K562 (cell line): ENCODE measurements around the gene PAF1. TPM values are rescaled to one million over a fixed set of nuclear protein-coding genes. Genes with fewer than 3 reads are reported as not detected.
A peak's percentile ranks its signal among the peaks of the same experiment; 100 is the strongest.

Experiments
- ARID2 ChIP-seq: fragments of 450-650 bp; IDR thresholded peaks from 2 replicates; pipeline ENCODE4 v1.6.1; 2017; ENCODE audit warnings: antibody characterized with exemption, mild to moderate bottlenecking
- DDX20 ChIP-seq: fragments of 450-650 bp; IDR thresholded peaks from 2 replicates; pipeline ENCODE4 v1.6.1; 2016; ENCODE audit warnings: missing genetic modification characterization, low read depth, mild to moderate bottlenecking, missing compliant biosample characterization, moderate library complexity
- GTF2A2 ChIP-seq: IDR thresholded peaks from 2 replicates; pipeline ENCODE4 v1.6.1; 2016; ENCODE audit warnings: mild to moderate bottlenecking, missing genetic modification characterization, missing compliant biosample characterization
- KDM2B ChIP-seq: fragments of 250-450 bp; sonication (Bioruptor Pico); IDR thresholded peaks from 2 replicates; pipeline ENCODE4 v1.8.0; 2021; ENCODE audit warnings: mild to moderate bottlenecking, moderate library complexity
- KLF10 ChIP-seq: fragments of 250-450 bp; sonication (Bioruptor Pico); IDR thresholded peaks from 2 replicates; pipeline ENCODE4 v1.6.1; 2021; ENCODE audit warnings: matching md5 sums
- MEF2A ChIP-seq: IDR thresholded peaks from 2 replicates; pipeline ENCODE4 v1.6.1; 2011; ENCODE audit warnings: low read depth, mild to moderate bottlenecking, low read length, moderate library complexity; ENCODE audit not compliant: control insufficient read depth
- NFRKB ChIP-seq: fragments of 450-650 bp; IDR thresholded peaks from 2 replicates; pipeline ENCODE4 v1.6.1; 2016; ENCODE audit warnings: low read depth
- POU5F1 ChIP-seq: fragments of 150-350 bp; IDR thresholded peaks from 2 replicates; pipeline ENCODE4 v1.6.1; 2014; ENCODE audit warnings: borderline replicate concordance, low read length, low read depth, mild to moderate bottlenecking; ENCODE audit not compliant: partially characterized antibody
- PTTG1 ChIP-seq: fragments of 450-650 bp; IDR thresholded peaks from 2 replicates; pipeline ENCODE4 v1.6.1; 2016; ENCODE audit warnings: low read depth, mild to moderate bottlenecking, missing genetic modification characterization, missing compliant biosample characterization
- RBM15 ChIP-seq: fragments of 200-400 bp; formaldehyde crosslinking; IDR thresholded peaks from 2 replicates; pipeline ENCODE4 v1.6.1; 2018; ENCODE audit warnings: mild to moderate bottlenecking, low read length, moderate library complexity; ENCODE audit not compliant: insufficient read depth
- SRSF9 ChIP-seq: fragments of 200-400 bp; formaldehyde crosslinking; IDR thresholded peaks from 2 replicates; pipeline ENCODE4 v1.6.1; 2017; ENCODE audit warnings: low read depth, low read length, borderline replicate concordance
- ZFP30 ChIP-seq: fragments of 250-450 bp; sonication (Bioruptor Pico); IDR thresholded peaks from 2 replicates; pipeline ENCODE4 v1.8.0; 2022; ENCODE audit warnings: moderate library complexity, mild to moderate bottlenecking, inconsistent platforms, borderline replicate concordance
- ZFP36 ChIP-seq: fragments of 150-350 bp; IDR thresholded peaks from 2 replicates; pipeline ENCODE4 v1.6.1; 2018; ENCODE audit warnings: low read length, low read depth; ENCODE audit not compliant: partially characterized antibody
- ZNF311 ChIP-seq: fragments of 250-450 bp; sonication (Bioruptor Pico); IDR thresholded peaks from 2 replicates; pipeline ENCODE4 v1.4.0; 2020; ENCODE audit warnings: mild to moderate bottlenecking, moderate library complexity
- ZNF655 ChIP-seq: fragments of 250-450 bp; sonication (Bioruptor Pico); IDR thresholded peaks from 2 replicates; pipeline ENCODE4 v1.5.0; 2021
- ZNF764 ChIP-seq: fragments of 250-450 bp; sonication (Bioruptor Pico); IDR thresholded peaks from 2 replicates; pipeline ENCODE4 v1.4.0; 2020; ENCODE audit warnings: low read depth, mild to moderate bottlenecking, moderate library complexity
- polyA plus RNA-seq, 8 experiments: library from polyadenylated mRNA; depleted of rRNA in 4 of 8; stranded (reverse) in 5 of 8; unstranded in 3 of 8; fragments of >200 nt; fragmentation: Nextera tagmentation in 2 of 8; fragmentation: Illumina TruSeq in 1 of 8; extraction: Ambion mirVana in 2 of 8; extraction: Trizol in 1 of 8; gene quantifications; 2 replicates each; pipeline versions ENCODE4 v1.2.1 to v1.2.3, GENCODE V29; 2011 to 2014; ENCODE audit warnings: inconsistent platforms in 1 of 8, missing spikeins in 1 of 8
- total RNA-seq, 7 experiments: library from RNA; depleted of rRNA in 6 of 7; stranded (reverse); fragments of >200 nt in 6 of 7; fragmentation: Illumina TruSeq in 2 of 7; extraction: Trizol in 2 of 7; gene quantifications; 2 replicates each; pipeline versions ENCODE4 v1.2.1 to v1.2.3, GENCODE V29; 2011 to 2021; ENCODE audit warnings: low replicate concordance in 1 of 7
- TF ChIP-seq, protein P1 (sequence below): conservative IDR thresholded peaks from 2 replicates; pipeline ENCODE4 v1.6.1; 2011; ENCODE audit warnings: low read depth, mild to moderate bottlenecking, low read length; ENCODE audit not compliant: control insufficient read depth
- TF ChIP-seq, protein P2 (sequence below): fragments of 250-450 bp; sonication (Bioruptor Pico); IDR thresholded peaks from 2 replicates; pipeline ENCODE4 v1.9.0; 2021; ENCODE audit warnings: mild to moderate bottlenecking, inconsistent platforms
- TF ChIP-seq, protein P3 (sequence below), 2 experiments: IDR thresholded peaks in 1 of 2; conservative IDR thresholded peaks in 1 of 2; 2 replicates each; pipeline ENCODE4 v1.6.1; 2016; ENCODE audit warnings: low read depth in 2 of 2, mild to moderate bottlenecking in 1 of 2, missing compliant biosample characterization in 1 of 2, missing genetic modification characterization in 1 of 2, moderate library complexity in 1 of 2

The PAF1 gene
- total and polyA plus RNA-seq, 9 of the 15 experiments (the other 6 are each of a cell fraction or from before 2014, with no cell fraction given): 1.5 to 45.0 (median 33.8) TPM

DNA sequence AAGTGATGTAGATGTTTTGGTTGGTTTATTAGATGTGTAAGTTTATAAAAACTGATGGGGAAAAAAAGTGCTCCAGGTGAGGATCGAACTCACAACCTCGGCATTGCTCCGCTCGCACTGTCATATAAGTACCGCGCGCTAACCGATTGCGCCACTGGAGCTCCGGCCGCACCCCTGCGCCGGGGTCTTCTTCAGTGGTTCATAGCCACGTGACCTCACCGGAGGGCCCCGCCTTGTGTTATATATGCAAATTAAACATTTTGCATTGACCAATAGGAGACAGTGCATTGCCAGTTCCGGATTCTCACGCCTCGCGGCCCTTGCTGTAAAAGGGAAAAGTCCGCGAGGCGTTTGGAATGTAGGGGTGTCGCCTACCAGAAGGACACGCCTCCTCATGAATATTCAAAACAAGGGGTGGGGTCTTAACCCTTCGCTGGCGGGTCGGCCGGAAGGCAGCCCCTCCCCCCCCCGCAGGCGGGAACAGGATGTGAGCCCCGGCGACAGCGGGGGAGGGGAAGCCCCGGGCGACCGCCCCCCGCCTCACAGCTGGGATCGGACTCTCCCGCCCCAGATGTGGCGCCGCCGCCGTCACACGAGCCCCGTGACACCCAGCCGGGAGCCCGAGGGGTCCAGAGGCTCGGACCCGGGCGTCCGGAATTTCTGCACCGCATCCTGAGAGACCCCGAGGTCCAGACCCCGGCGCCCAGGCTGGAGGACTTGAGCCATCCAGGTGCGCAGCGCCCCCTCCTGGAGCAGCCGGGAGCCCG is 21.4 kb upstream of the PAF1 start, which contains the start of gene PLEKHG2 (continued):
- TF ChIP-seq GTF2A2 (tag) (no peak), DDX20 (tag) (peak; percentile 38; the same call in 1 of the 2 replicates), KLF10 (CRISPR knock-in tag) (no peak), MEF2A (0 out of 2 replicates have a peak, but pooled peaks have one; percentile 17), KDM2B (0 out of 2 replicates have a peak, but pooled peaks have one; percentile 14), ZFP36 (peak; percentile 82), NFRKB (no peak), RBM15 (no peak), ZNF311 (no peak), PTTG1 (no peak), ZFP30 (CRISPR knock-in tag) (no peak), SRSF9 (no peak), ARID2 (no peak), ZNF655 (no peak), POU5F1 (no peak), ZNF764 (CRISPR knock-in tag) (peak; percentile 78)
- TF ChIP-seq, protein P1, sequence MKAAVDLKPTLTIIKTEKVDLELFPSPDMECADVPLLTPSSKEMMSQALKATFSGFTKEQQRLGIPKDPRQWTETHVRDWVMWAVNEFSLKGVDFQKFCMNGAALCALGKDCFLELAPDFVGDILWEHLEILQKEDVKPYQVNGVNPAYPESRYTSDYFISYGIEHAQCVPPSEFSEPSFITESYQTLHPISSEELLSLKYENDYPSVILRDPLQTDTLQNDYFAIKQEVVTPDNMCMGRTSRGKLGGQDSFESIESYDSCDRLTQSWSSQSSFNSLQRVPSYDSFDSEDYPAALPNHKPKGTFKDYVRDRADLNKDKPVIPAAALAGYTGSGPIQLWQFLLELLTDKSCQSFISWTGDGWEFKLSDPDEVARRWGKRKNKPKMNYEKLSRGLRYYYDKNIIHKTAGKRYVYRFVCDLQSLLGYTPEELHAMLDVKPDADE: peak; percentile 76
- TF ChIP-seq, protein P2, sequence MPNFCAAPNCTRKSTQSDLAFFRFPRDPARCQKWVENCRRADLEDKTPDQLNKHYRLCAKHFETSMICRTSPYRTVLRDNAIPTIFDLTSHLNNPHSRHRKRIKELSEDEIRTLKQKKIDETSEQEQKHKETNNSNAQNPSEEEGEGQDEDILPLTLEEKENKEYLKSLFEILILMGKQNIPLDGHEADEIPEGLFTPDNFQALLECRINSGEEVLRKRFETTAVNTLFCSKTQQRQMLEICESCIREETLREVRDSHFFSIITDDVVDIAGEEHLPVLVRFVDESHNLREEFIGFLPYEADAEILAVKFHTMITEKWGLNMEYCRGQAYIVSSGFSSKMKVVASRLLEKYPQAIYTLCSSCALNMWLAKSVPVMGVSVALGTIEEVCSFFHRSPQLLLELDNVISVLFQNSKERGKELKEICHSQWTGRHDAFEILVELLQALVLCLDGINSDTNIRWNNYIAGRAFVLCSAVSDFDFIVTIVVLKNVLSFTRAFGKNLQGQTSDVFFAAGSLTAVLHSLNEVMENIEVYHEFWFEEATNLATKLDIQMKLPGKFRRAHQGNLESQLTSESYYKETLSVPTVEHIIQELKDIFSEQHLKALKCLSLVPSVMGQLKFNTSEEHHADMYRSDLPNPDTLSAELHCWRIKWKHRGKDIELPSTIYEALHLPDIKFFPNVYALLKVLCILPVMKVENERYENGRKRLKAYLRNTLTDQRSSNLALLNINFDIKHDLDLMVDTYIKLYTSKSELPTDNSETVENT (CRISPR knock-in tag): peak; percentile 71; the same call in 1 of the 2 replicates
- TF ChIP-seq, protein P3, sequence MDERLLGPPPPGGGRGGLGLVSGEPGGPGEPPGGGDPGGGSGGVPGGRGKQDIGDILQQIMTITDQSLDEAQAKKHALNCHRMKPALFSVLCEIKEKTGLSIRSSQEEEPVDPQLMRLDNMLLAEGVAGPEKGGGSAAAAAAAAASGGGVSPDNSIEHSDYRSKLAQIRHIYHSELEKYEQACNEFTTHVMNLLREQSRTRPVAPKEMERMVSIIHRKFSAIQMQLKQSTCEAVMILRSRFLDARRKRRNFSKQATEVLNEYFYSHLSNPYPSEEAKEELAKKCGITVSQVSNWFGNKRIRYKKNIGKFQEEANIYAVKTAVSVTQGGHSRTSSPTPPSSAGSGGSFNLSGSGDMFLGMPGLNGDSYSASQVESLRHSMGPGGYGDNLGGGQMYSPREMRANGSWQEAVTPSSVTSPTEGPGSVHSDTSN (CRISPR knock-in tag; IDR thresholded peaks at IDR 0.05; ENCODE audit: low read depth): 0 out of 2 replicates have a peak, but pooled peaks have one; percentile 18
- TF ChIP-seq, protein P3 (tag; conservative IDR thresholded peaks at IDR 0.05; ENCODE audit: low read depth): no peak; the same call in 1 of the 2 replicates
